Left ventricle myocardium inferior (tissue), 1 donor: ENCODE results near the gene PARD3. TPM values are rescaled to one million over a fixed set of nuclear protein-coding genes. Genes with fewer than 3 reads are reported as not detected.

Experiments used
- DNase-seq: peaks from one replicate; pipeline ENCODE4 v3.0.0-alpha.2; 2020
- H3K27ac ChIP-seq: fragments of 200-600 bp; replicated peaks from 2 replicates; pipeline ENCODE4 v1.8.0; 2021
- H3K27me3 ChIP-seq: fragments of 200-600 bp; 2 replicates; pipeline ENCODE4 v1.8.0; 2021; ENCODE audit warnings: low read depth
- H3K36me3 ChIP-seq: fragments of 200-600 bp; 2 replicates; pipeline ENCODE4 v1.8.0; 2021
- H3K4me1 ChIP-seq: fragments of 200-600 bp; 2 replicates; pipeline ENCODE4 v1.8.0; 2021
- H3K4me3 ChIP-seq: fragments of 200-600 bp; 2 replicates; pipeline ENCODE4 v1.8.0; 2021; ENCODE audit warnings: mild to moderate bottlenecking, moderate library complexity
- H3K9me3 ChIP-seq: fragments of 200-600 bp; replicated peaks from 2 replicates; pipeline ENCODE4 v1.8.0; 2021
- intact Hi-C: fragments of 100-400 bp; cut with micrococcal nuclease; formaldehyde crosslinking; loops from one replicate; pipeline ENCODE4 v1.11.0; 2022
- total RNA-seq: library from RNA; stranded (reverse); fragmentation: NEBNext Ultra II Directional; extraction: Animal tissue kit (Norgen Biotek cat#: 25700); gene quantifications from one replicate; pipeline ENCODE4 v1.2.1, GENCODE V29; 2021
- TF ChIP-seq, protein P1 (sequence below): fragments of 200-600 bp; IDR thresholded peaks from 2 replicates; pipeline ENCODE4 v1.8.0; 2021; ENCODE audit warnings: antibody characterized with exemption, mild to moderate bottlenecking, borderline replicate concordance
- donor health status: DM: no; HTN: yes; CAD: no; lungs with severe emphysema.

The PARD3 gene
- total RNA-seq, 1 donor from 2014 or later = 29.6 TPM

GRCh38 chr10:34150103-34150502 is 665.0 kb downstream of the PARD3 start:
- intact Hi-C loops = no loop called here
- H3K36me3 ChIP-seq = no peaks in the 10 kb centered on the region
- DNase-seq = no peak
- H3K27ac ChIP-seq = no peak overlapping the region
- no peak overlapping the region for H3K4me3 ChIP-seq
- H3K4me1 ChIP-seq = no peaks in the 10 kb centered on the region
- no peaks in the 10 kb centered on the region for H3K9me3 ChIP-seq
- no peaks in the 10 kb centered on the region for H3K27me3 ChIP-seq
- TF ChIP-seq, protein P1, sequence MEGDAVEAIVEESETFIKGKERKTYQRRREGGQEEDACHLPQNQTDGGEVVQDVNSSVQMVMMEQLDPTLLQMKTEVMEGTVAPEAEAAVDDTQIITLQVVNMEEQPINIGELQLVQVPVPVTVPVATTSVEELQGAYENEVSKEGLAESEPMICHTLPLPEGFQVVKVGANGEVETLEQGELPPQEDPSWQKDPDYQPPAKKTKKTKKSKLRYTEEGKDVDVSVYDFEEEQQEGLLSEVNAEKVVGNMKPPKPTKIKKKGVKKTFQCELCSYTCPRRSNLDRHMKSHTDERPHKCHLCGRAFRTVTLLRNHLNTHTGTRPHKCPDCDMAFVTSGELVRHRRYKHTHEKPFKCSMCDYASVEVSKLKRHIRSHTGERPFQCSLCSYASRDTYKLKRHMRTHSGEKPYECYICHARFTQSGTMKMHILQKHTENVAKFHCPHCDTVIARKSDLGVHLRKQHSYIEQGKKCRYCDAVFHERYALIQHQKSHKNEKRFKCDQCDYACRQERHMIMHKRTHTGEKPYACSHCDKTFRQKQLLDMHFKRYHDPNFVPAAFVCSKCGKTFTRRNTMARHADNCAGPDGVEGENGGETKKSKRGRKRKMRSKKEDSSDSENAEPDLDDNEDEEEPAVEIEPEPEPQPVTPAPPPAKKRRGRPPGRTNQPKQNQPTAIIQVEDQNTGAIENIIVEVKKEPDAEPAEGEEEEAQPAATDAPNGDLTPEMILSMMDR = no peak

DNA sequence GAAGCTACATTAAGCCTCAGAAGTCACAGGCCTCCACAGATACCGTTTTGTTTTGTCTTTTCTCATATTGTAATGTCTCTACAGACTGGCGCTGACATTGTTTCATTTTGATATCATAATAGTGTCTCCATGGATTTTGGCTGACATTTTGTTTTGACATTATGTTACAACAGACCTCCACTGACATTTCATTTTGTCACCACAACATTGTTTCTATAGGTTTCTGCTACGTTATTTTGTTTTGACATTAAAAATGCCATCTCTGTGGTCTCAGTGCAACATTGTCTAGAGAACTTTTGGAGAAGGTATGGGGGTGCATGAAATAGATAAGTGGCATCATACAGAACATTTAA is 666.8 kb downstream of the PARD3 start:
- H3K9me3 ChIP-seq = no peaks in the 10 kb centered on the region
- no peaks in the 10 kb centered on the region for H3K36me3 ChIP-seq
- no peaks in the 10 kb centered on the region for H3K27me3 ChIP-seq
- DNase-seq = no peak
- no peak overlapping the region for H3K27ac ChIP-seq
- H3K4me3 ChIP-seq = no peak overlapping the region
- TF ChIP-seq, protein P1 = no peak
- intact Hi-C loops = no loop called here
- H3K4me1 ChIP-seq = no peaks in the 10 kb centered on the region

DNA sequence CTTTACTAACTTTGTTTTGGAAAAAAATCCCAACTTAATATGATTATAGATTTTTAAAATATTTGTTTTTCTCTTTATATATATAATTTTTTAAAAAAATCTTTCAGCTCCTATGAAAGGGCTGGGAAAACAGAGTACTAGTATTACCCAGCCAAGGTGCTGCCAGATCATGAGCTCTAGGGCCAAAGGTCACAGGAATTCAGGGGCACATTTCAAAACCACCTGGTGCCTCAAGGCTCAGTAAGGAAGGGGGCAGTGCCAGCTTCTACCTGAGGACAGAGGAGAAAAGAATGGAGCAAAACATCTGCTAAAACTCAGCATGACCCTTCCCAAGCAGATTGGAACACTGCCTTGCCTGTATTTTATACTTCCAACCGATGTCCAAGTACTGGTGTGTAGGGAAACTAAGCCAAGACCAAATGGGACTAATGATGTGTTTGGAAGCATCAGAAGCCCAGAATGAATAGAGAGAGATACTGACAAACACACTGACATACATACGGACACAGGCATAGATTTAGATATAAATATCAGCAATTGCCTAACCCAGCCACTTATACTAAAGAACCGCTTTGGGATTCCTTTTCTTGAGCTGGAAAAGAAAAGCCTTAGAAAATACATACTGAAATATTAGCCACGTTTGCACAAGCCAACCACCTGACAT is 667.3 kb downstream of the PARD3 start:
- DNase-seq = no peak
- no peaks in the 10 kb centered on the region for H3K4me1 ChIP-seq
- H3K4me3 ChIP-seq = no peak overlapping the region
- H3K27ac ChIP-seq = no peak overlapping the region
- TF ChIP-seq, protein P1 = no peak
- no peaks in the 10 kb centered on the region for H3K27me3 ChIP-seq
- no peaks in the 10 kb centered on the region for H3K36me3 ChIP-seq
- intact Hi-C loops = no loop called here
- H3K9me3 ChIP-seq = no peaks in the 10 kb centered on the region

- DNase-seq = no peak
- Histone ChIP-seq H3K27ac (no peak overlapping the region), H3K4me1 (no peaks in the 10 kb centered on the region), H3K27me3 (no peaks in the 10 kb centered on the region), H3K4me3 (no peak overlapping the region), H3K9me3 (no peaks in the 10 kb centered on the region), H3K36me3 (no peaks in the 10 kb centered on the region)
- TF ChIP-seq, protein P1 = no peak
- intact Hi-C loops = no loop called here
Measured at GRCh38 chr10:34145715-34146114, 669.4 kb downstream of the PARD3 start.

GRCh38 chr10:34143466-34143865 is 671.6 kb downstream of the PARD3 start:
- Histone ChIP-seq H3K4me3 (no peak overlapping the region), H3K27me3 (no peaks in the 10 kb centered on the region), H3K36me3 (no peaks in the 10 kb centered on the region), H3K4me1 (no peaks in the 10 kb centered on the region), H3K9me3 (no peaks in the 10 kb centered on the region), H3K27ac (no peak overlapping the region)
- no peak for DNase-seq
- TF ChIP-seq, protein P1 = no peak
- intact Hi-C loops = no loop called here
